ENCODE results near the gene CYP1B1.

CYP1B1 gene

GRCh38 chr2:38074764-38075506 lies 1.0 kb downstream of the CYP1B1 start:
- DNase-seq = no peak

DNA sequence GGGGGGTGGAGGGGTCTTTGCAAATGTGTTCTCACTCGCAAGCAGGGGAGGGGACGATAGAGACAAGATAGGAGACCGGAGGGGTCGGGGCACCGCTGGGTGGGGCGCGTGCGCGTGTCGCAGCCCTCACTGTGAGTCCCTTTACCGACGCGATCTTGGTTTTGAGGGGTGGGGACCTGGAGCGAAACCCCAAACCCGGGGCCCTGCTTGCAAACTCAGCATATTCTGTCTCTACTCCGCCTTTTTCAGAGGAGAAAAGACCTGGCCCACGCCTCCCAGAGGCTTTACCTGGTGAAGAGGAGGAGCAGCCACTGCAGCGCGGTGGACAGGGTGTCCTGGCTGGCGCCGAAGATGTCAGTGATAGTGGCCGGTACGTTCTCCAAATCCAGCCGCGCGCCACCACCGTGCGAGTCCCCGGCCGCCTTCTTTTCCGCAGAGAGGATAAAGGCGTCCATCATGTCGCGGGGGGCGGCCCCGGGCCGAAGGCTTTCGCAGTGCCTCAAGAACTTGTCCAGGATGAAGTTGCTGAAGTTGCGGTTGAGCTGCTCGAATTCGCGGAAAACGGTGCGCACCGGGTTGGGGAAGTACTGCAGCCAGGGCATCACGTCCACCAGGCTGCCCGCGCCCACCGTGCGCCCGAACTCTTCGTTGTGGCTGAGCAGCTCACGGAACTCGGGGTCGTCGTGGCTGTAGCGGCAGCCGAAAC lies 1.7 kb downstream of the CYP1B1 start:
- DNase-seq = no peak

GRCh38 chr2:38073211-38074057 lies 2.5 kb downstream of the CYP1B1 start:
- DNase-seq = no peak

DNA sequence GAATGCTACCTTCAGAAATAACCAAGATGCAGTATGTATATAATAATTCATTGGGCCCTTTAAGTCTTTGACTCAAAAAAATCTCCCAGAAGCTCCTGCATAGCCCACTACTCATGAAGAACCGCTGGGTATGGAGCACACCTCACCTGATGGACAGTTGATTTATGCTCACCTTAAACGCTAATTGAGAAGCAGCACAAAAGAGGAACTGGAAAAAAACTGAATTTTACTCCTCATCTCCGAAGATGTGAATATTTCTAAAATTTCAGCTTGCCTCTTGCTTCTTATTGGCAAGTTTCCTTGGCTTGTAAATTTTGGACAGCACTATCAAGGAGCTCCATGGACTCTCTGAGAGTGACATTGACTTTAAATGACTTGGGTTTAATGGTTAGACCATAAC lies 5.5 kb downstream of the CYP1B1 start:
- no peak for DNase-seq

- no peak for DNase-seq
Measured at GRCh38 chr2:38068234-38068633, 7.7 kb downstream of the CYP1B1 start.

DNA sequence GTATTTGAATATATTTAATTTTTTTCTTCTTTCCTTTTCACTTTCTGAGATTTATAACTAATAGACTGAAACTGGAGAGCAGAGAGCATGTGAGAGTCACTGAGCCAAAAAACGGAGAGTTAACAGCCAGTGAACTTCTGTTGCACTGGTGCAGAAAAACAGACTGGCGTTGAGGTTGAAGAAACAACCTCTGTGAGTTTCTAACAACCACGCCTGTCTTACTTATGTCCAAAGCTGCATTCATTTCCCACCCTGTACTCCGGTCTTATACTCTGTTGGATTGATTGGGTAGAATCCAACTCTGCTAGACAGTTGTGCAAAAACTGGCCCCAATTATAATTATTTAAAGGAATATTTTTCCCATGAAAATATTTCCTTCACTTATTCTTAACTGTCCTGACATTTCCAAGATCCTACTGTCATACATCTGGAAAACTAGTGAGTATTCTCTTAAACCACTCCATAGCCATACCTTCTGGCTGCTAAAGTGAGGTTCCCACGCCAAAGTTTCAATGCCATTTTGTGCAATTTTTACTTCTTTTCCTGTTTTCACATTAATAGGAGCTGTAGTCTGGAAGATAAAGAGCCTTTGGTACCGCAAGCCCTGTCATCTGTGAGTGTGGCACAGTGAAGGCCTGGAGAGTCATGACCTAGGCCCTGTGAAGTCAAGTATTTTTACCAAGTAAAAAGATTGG lies 9.4 kb downstream of the CYP1B1 start:
- no peak for DNase-seq

DNA sequence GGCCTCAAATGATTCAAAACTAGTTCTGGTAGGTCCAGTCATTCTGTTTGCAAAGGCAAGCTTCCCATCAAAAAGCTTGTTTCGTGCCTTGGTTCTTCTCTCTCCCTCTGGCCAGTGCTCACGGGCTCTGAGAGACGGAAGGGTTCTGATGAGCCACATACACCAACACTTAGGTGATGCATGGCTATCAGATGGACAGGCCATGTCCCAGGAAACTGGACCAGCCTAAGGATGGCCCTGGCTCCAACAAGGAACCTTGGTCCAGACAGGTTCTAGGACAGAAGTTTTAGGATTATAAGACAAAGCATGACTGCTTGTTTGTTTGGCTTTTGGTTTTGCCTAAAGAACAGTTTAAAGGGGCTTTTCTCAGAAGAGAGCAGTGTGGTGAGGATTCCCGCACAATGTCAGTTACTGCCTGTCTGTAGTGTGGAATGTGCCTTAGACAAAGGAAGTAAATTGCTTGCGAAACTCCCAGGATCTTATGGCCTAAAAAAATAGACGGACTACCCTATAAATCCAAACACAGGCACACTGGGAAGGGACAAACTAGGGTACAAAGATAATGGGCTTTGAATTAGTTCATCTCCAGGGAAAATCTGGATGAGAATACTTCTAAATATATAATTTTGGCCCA lies 10.3 kb downstream of the CYP1B1 start:
- DNase-seq = no peak

- no peak for DNase-seq
Measured at GRCh38 chr2:38064801-38065501, 11.0 kb downstream of the CYP1B1 start.

GRCh38 chr2:38060236-38061018 lies 15.5 kb downstream of the CYP1B1 start:
- no peak for DNase-seq

GRCh38 chr2:38057651-38058410 lies 18.1 kb downstream of the CYP1B1 start:
- DNase-seq = no peak

GRCh38 chr2:38056216-38056615 lies 19.7 kb downstream of the CYP1B1 start:
- no peak for DNase-seq

DNA sequence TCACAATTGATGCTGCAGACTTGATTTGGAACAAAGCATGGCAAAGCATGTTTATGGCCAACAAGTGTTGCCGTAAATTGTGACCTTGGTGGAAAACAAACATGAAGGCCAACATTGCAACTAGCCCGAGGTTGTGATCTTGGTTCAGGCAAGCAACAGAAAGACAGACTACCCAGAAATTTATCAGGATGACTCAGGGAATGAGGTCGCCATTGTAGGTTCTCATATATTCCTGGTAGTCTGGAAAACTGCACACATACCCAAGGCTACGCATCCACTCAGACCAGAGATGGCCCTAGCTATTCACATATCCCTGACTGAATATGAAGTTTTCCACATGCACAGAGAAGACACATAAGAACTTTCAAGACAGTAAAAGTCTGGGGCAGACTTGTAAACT lies 30.1 kb downstream of the CYP1B1 start:
- DNase-seq = no peak

DNA sequence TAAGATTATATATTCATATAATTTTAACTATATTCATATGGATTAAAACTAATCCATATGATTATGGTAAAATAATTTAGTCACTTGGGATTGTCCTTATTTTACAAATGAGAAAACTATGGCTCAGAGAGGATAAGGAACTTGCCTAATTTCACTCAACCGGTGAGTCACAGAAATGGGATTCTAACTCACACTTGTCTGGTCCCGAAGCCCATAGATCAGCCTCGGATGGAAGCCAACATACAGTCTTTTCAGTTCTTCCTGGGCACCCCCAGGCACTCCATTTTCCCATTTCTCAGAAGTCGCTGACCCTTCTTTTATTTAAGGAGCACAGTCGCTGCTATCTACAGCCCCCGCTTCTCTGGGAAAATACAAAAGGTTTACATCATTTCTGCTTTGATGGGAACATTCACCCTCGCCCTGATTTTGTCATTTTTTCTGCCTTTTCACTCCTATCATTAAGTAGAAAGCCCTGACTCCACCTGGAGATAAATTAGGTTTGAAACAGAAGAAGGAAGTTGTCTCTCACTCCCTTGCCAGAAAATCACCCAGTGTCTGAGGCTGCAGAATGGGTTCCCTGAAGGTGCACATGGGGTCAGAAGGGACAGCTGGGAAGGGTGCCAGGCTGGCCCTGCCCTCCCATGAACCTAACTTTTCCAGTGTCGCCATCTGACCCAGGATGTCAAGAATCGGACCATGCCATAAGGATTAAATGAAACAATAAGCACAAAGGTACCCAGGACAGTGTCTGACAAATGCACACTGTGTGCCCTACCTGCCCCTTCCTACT lies 36.6 kb downstream of the CYP1B1 start:
- DNase-seq = no peak

DNA sequence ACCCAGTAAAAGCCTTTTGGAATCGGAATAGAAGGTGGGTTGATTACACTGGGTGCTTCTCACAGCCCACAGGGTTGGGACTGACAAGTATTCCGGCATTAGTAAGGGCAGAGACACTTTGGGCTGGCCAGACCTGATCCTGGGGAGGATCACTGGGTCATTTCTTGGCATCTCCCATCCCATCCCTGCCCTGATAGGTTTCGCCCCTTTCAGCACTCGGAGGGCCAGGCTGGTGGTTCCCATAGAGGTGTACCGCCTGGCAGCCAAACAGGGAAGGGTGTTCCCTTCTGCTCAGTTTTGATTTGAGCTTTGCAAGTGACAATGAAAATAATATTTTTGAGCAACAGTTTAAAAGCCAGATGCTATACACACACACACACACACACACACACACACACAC lies 37.3 kb downstream of the CYP1B1 start:
- no peak for DNase-seq

DNA sequence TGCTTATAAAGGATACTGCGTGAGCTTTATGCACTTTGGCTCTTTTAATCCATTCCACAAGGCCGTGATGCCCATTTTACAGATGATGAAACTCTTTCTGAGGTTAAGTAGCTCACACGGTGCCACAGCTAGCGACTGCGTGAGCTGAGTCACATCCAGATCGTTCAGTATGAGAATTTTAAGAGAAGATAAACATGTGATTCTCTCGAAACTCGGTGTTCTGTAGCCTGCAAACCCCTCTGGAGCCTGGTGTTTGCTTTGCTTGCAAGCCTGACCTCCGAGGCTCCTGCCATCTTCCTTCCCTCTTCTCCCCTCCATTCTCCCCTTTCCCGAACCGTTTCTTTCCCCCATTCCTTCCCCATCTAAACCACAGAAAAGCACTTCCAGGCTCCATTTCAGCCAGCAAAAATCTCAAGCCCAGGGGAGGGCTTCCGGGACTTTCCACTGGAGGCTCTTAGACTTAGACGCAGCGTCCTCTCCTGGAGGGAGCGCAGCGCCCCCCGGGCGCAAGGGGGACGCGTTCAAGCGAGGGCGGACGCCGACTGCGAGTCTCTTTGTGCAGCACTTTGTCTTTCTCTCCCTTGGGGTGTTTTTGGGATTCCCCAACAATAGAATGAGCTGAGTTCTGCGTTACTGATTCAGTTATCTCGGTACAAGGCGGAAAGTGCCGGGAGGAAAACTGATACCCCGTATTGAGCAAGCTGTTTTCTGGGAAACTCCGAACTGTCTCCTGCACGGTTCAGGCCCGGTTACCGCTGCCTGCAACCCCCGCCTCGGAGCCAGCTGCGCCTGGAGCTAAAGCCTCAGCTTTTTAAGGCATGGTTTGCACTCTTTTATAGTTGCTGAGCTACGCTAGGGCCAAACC lies 38.0 kb downstream of the CYP1B1 start:
- DNase-seq = no peak

- no peak for DNase-seq
Measured at GRCh38 chr2:38037325-38037724, 38.6 kb downstream of the CYP1B1 start.

DNA sequence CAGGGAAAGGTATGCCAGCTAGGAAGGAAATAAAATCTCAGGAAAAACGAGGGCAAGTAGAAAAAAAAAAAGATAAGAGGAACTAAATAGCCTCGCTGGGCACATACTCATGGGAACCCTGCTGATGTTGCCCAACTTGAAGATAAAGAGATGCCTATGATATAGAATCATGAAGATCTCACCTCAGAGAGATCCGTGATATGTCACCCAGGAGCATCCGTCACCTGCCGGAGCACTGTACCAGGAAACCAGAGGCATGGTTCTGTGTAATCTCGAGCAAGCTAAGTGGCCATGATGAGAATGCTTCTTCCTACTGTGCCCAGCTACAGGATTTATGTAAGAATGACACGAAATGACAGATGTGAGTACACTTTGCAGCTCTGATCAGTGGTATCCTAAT lies 40.0 kb downstream of the CYP1B1 start:
- DNase-seq = no peak

GRCh38 chr2:38033646-38034045 lies 42.3 kb downstream of the CYP1B1 start:
- no peak for DNase-seq

Measured in CD4-positive, alpha-beta T cell treated with Interleukin-15 for 1 hour (primary cell).